SK-N-SH (cell line): Measurements from ENCODE around the gene STK38.

Experiments
- EP300 ChIP-seq, 2 experiments: IDR thresholded peaks; 2 replicates each; pipeline versions ENCODE4 v1.4.0 to v1.6.1; 2012; ENCODE audit warnings: borderline replicate concordance in 1 of 2, low read depth in 1 of 2, low read length in 1 of 2
- EZH2phosphoT487 ChIP-seq: fragments of 200-600 bp; sonication (generic); IDR thresholded peaks from 2 replicates; pipeline ENCODE4 v1.6.1; 2017; ENCODE audit warnings: low read depth, mixed run types, mild to moderate bottlenecking, antibody characterized with exemption, moderate library complexity, borderline replicate concordance
- FOSL2 ChIP-seq: IDR thresholded peaks from 2 replicates; pipeline ENCODE4 v1.4.0; 2012; ENCODE audit warnings: low read depth, mild to moderate bottlenecking, moderate library complexity, borderline replicate concordance
- NFIC ChIP-seq: IDR thresholded peaks from 2 replicates; pipeline ENCODE4 v1.4.0; 2012; ENCODE audit warnings: borderline replicate concordance
- POLR2AphosphoS5 ChIP-seq: IDR thresholded peaks from 2 replicates; pipeline ENCODE4 v1.6.1; 2012; ENCODE audit warnings: low read depth, low read length
- RAD21 ChIP-seq: IDR thresholded peaks from 2 replicates; pipeline ENCODE4 v1.6.1; 2012; ENCODE audit warnings: mild to moderate bottlenecking, low read length
- RCOR1 ChIP-seq: fragments of 150-350 bp; IDR thresholded peaks from 2 replicates; pipeline ENCODE4 v1.6.1; 2017; ENCODE audit warnings: antibody characterized with exemption, low read length
- YY1 ChIP-seq: IDR thresholded peaks from 2 replicates; pipeline ENCODE4 v1.4.0; 2012; ENCODE audit warnings: low read depth, mild to moderate bottlenecking
- TF ChIP-seq, protein P1 (sequence below): fragments of 200-600 bp; sonication (generic); IDR thresholded peaks from 2 replicates; pipeline ENCODE4 v1.6.1; 2017; ENCODE audit warnings: antibody characterized with exemption, mild to moderate bottlenecking, moderate library complexity
- TF ChIP-seq, protein P2 (sequence below): IDR thresholded peaks from 2 replicates; pipeline ENCODE4 v1.6.1; 2012; ENCODE audit warnings: mild to moderate bottlenecking, low read depth, low read length, moderate library complexity
- TF ChIP-seq, protein P3 (sequence below): fragments of 150-350 bp; IDR thresholded peaks from 2 replicates; pipeline ENCODE4 v1.6.1; 2016; ENCODE audit warnings: mild to moderate bottlenecking, low read depth, low read length
- TF ChIP-seq, protein P4 (sequence below): IDR thresholded peaks from 2 replicates; pipeline ENCODE4 v1.4.0; 2012; ENCODE audit warnings: low read depth

DNA sequence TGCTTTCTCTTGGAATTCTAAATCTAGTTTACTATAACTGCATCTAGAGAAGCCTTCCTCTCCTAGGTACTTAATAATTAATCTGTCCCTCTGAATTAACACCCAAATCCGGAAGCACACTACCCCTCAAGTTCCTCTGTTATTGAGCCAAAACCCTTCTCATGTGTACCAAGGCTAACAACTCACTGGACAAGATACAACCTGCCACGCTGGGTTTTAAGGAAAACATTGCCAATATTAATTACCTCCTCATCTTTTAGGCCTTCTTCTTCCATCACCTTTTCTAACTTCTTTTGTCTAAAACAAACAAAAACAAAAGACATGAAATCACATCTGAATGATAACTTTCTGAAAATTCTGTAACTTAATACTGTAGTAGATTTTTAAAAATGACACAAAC, 21.9 kb downstream of the STK38 start:
- no peak for TF ChIP-seq RAD21
- TF ChIP-seq, protein P1, sequence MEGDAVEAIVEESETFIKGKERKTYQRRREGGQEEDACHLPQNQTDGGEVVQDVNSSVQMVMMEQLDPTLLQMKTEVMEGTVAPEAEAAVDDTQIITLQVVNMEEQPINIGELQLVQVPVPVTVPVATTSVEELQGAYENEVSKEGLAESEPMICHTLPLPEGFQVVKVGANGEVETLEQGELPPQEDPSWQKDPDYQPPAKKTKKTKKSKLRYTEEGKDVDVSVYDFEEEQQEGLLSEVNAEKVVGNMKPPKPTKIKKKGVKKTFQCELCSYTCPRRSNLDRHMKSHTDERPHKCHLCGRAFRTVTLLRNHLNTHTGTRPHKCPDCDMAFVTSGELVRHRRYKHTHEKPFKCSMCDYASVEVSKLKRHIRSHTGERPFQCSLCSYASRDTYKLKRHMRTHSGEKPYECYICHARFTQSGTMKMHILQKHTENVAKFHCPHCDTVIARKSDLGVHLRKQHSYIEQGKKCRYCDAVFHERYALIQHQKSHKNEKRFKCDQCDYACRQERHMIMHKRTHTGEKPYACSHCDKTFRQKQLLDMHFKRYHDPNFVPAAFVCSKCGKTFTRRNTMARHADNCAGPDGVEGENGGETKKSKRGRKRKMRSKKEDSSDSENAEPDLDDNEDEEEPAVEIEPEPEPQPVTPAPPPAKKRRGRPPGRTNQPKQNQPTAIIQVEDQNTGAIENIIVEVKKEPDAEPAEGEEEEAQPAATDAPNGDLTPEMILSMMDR, result no peak
- TF ChIP-seq, protein P2, sequence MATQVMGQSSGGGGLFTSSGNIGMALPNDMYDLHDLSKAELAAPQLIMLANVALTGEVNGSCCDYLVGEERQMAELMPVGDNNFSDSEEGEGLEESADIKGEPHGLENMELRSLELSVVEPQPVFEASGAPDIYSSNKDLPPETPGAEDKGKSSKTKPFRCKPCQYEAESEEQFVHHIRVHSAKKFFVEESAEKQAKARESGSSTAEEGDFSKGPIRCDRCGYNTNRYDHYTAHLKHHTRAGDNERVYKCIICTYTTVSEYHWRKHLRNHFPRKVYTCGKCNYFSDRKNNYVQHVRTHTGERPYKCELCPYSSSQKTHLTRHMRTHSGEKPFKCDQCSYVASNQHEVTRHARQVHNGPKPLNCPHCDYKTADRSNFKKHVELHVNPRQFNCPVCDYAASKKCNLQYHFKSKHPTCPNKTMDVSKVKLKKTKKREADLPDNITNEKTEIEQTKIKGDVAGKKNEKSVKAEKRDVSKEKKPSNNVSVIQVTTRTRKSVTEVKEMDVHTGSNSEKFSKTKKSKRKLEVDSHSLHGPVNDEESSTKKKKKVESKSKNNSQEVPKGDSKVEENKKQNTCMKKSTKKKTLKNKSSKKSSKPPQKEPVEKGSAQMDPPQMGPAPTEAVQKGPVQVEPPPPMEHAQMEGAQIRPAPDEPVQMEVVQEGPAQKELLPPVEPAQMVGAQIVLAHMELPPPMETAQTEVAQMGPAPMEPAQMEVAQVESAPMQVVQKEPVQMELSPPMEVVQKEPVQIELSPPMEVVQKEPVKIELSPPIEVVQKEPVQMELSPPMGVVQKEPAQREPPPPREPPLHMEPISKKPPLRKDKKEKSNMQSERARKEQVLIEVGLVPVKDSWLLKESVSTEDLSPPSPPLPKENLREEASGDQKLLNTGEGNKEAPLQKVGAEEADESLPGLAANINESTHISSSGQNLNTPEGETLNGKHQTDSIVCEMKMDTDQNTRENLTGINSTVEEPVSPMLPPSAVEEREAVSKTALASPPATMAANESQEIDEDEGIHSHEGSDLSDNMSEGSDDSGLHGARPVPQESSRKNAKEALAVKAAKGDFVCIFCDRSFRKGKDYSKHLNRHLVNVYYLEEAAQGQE, result no peak
- TF ChIP-seq, protein P3, sequence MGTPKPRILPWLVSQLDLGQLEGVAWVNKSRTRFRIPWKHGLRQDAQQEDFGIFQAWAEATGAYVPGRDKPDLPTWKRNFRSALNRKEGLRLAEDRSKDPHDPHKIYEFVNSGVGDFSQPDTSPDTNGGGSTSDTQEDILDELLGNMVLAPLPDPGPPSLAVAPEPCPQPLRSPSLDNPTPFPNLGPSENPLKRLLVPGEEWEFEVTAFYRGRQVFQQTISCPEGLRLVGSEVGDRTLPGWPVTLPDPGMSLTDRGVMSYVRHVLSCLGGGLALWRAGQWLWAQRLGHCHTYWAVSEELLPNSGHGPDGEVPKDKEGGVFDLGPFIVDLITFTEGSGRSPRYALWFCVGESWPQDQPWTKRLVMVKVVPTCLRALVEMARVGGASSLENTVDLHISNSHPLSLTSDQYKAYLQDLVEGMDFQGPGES, result no peak
- TF ChIP-seq YY1, result no peak
- TF ChIP-seq, protein P4, sequence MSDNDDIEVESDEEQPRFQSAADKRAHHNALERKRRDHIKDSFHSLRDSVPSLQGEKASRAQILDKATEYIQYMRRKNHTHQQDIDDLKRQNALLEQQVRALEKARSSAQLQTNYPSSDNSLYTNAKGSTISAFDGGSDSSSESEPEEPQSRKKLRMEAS, result no peak
- TF ChIP-seq FOSL2, result no peak
- no peak for TF ChIP-seq NFIC
- TF ChIP-seq POLR2AphosphoS5, result no peak
- no peak for TF ChIP-seq EZH2phosphoT487
- TF ChIP-seq RCOR1, result no peak
- no peak for TF ChIP-seq EP300 (IDR thresholded peaks at IDR 0.05; ENCODE audit: borderline replicate concordance in 1 of 2, low read depth in 1 of 2, low read length in 1 of 2)
